Lung (tissue), 12 donors: ENCODE results near the gene SPRYD7. TPM values are rescaled to one million over a fixed set of nuclear protein-coding genes. Genes with fewer than 3 reads are reported as not detected.

Experiments used
- ATAC-seq: fragments of 200-7000 bp; cut with Tn5 transposase; one replicate; pipeline ENCODE4 v1.9.1; 2020; ENCODE audit warnings: moderate number of reproducible peaks; ENCODE audit not compliant: insufficient read depth, low FRiP score
- DNase-seq, 3 donors: peaks; one replicate each; pipeline ENCODE4 v3.0.0-alpha.2; 2013 to 2017
- H3K27ac ChIP-seq, 2 donors: one replicate each; pipeline ENCODE4 v1.5.1; 2013; ENCODE audit warnings: mild to moderate bottlenecking in 2 of 2, moderate library complexity in 2 of 2, control low read depth in 1 of 2, inconsistent platforms in 1 of 2, low read depth in 1 of 2, low read length in 1 of 2
- H3K27me3 ChIP-seq, 3 donors: one replicate each; pipeline ENCODE4 v1.5.1; 2013; ENCODE audit warnings: low read length in 2 of 3; ENCODE audit not compliant: control insufficient read depth in 3 of 3, insufficient read depth in 3 of 3
- H3K36me3 ChIP-seq, 4 donors: one replicate each; pipeline ENCODE4 v1.5.1; 2013; ENCODE audit warnings: low read length in 4 of 4, mild to moderate bottlenecking in 1 of 4, moderate library complexity in 1 of 4; ENCODE audit not compliant: control insufficient read depth in 4 of 4, insufficient read depth in 4 of 4
- H3K4me1 ChIP-seq, 5 donors: one replicate each; pipeline ENCODE4 v1.5.1; 2013; ENCODE audit warnings: low read length in 5 of 5, mild to moderate bottlenecking in 2 of 5, moderate library complexity in 1 of 5; ENCODE audit not compliant: control insufficient read depth in 5 of 5, insufficient read depth in 5 of 5
- H3K4me3 ChIP-seq: one replicate; pipeline ENCODE4 v1.5.1; 2013; ENCODE audit warnings: mild to moderate bottlenecking, control low read depth, moderate library complexity
- H3K9ac ChIP-seq, 2 donors: one replicate each; pipeline ENCODE4 v1.5.1; 2013; ENCODE audit warnings: low read length in 2 of 2, control low read depth in 1 of 2; ENCODE audit not compliant: insufficient read depth in 1 of 2
- H3K9me3 ChIP-seq, 4 donors: one replicate each; pipeline ENCODE4 v1.5.1; 2013; ENCODE audit warnings: low read length in 3 of 4, mild to moderate bottlenecking in 1 of 4, moderate library complexity in 1 of 4; ENCODE audit not compliant: control insufficient read depth in 4 of 4, insufficient read depth in 3 of 4
- WGBS, 2 donors: extraction: QIAGEN DNeasy Blood & Tissue Kit; methylation state at CpG; one replicate each; pipeline ENCODE4 v1.1.7; 2013; 5-methylcytosine and 5-hydroxymethylcytosine counted together
- polyA plus RNA-seq, 2 donors: library from polyadenylated mRNA; stranded (reverse); fragments of 200-250 nt; gene quantifications; one replicate each; pipeline ENCODE4 v1.2.1, GENCODE V29; 2013
- total RNA-seq, 2 donors: library from RNA; depleted of rRNA in 1 of 2; stranded (reverse); fragments of >200 nt in 1 of 2; gene quantifications; one replicate each; pipeline ENCODE4 v1.2.1, GENCODE V29; 2014 to 2021
- TF ChIP-seq, protein P1 (sequence below): IDR thresholded peaks from 2 replicates; pipeline ENCODE4 v1.5.1; 2012; ENCODE audit warnings: mild to moderate bottlenecking; ENCODE audit errors: control extremely low read depth, extremely low read depth
- donor health status: control.
- donor health status: control.
- donor health status: Bipolar disorder and iron deficiency.
- donor health status: healthy.
- donor health status: DM: yes; HTN: yes; CAD: no.

The SPRYD7 gene
- total and polyA plus RNA-seq, 4 donors: 8.2 to 16.8 (median 13.1) TPM

DNA sequence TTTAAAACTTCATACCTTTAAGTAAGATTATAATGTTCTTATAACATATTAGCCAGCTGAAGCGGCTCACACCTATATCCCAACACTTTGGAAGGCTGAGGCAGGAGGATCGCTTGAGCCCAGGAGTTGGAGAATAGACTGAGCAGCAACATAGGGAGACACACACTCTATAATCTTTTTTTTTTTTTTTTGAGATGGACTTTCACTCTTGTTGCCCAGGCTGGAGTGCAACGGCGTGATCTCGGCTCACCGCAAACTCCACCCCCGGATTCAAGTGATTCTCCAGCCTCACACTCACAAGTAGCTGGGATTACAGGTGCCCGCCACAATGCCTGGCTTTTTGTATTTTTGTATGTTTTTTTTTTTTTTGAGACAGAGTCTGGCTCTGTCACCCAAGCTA lies 37.3 kb downstream of the SPRYD7 start:
- ATAC-seq: no peak
- Histone ChIP-seq H3K27me3 (no peaks in the 10 kb centered on the region), H3K9ac (no peak overlapping the region), H3K4me3 (no peak overlapping the region), H3K4me1 (no peaks in the 10 kb centered on the region), H3K27ac (no peak overlapping the region), H3K36me3 (no peaks in the 10 kb centered on the region), H3K9me3 (no peaks in the 10 kb centered on the region)
- WGBS, 2 donors: 79 to 80% methylated on average over 8 of the region's 8 CpGs
- peak in 1 of 3 donors; percentile 2 for DNase-seq
- TF ChIP-seq, protein P1, sequence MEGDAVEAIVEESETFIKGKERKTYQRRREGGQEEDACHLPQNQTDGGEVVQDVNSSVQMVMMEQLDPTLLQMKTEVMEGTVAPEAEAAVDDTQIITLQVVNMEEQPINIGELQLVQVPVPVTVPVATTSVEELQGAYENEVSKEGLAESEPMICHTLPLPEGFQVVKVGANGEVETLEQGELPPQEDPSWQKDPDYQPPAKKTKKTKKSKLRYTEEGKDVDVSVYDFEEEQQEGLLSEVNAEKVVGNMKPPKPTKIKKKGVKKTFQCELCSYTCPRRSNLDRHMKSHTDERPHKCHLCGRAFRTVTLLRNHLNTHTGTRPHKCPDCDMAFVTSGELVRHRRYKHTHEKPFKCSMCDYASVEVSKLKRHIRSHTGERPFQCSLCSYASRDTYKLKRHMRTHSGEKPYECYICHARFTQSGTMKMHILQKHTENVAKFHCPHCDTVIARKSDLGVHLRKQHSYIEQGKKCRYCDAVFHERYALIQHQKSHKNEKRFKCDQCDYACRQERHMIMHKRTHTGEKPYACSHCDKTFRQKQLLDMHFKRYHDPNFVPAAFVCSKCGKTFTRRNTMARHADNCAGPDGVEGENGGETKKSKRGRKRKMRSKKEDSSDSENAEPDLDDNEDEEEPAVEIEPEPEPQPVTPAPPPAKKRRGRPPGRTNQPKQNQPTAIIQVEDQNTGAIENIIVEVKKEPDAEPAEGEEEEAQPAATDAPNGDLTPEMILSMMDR: no peak

- no peaks in the 10 kb centered on the region for H3K36me3 ChIP-seq
- TF ChIP-seq, protein P1: no peak
- no peak overlapping the region for H3K27ac ChIP-seq
- no peaks in the 10 kb centered on the region for H3K4me1 ChIP-seq
- H3K9ac ChIP-seq: no peak overlapping the region
- 91 to 94% methylated on average over 3 of the region's 3 CpGs for whole genome bisulfite sequencing, 2 donors
- no peaks in the 10 kb centered on the region for H3K27me3 ChIP-seq
- H3K9me3 ChIP-seq: no peaks in the 10 kb centered on the region
- H3K4me3 ChIP-seq: no peak overlapping the region
- DNase-seq (no peak), ATAC-seq (no peak)
These were observed 38.4 kb downstream of the SPRYD7 start for GRCh38 chr13:49897713-49898112.

GRCh38 chr13:49895826-49896225 lies 40.3 kb downstream of the SPRYD7 start:
- no peaks in the 10 kb centered on the region for H3K36me3 ChIP-seq
- H3K9me3 ChIP-seq: no peaks in the 10 kb centered on the region
- TF ChIP-seq, protein P1: no peak
- 97% methylated on average over 4 of the region's 4 CpGs for WGBS, 2 donors
- no peak overlapping the region for H3K9ac ChIP-seq
- H3K4me3 ChIP-seq: no peak overlapping the region
- H3K4me1 ChIP-seq: no peaks in the 10 kb centered on the region
- DNase-seq (no peak), ATAC-seq (no peak)
- H3K27me3 ChIP-seq: no peaks in the 10 kb centered on the region
- no peak overlapping the region for H3K27ac ChIP-seq

DNA sequence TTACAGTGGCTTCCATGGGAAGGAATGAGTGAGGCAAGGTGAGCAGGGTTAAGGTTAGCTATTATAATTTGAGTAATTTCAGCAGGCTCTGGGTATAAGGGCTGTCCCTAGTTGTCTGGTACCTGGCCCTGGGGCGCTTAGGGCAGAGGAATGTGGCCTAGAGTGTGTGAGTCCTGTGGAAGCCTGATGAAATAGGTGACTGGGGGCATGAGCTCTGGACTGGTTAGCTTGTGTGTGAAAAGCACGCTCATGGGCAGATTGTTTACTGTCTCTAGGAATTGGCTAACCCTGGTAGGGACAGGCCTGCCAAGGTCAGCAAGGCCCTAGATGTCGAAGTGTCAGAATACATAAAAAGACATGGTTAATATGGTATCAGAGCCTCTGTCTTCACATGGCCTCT lies 42.5 kb downstream of the SPRYD7 start:
- DNase-seq (no peak), ATAC-seq (no peak)
- TF ChIP-seq, protein P1: no peak
- Histone ChIP-seq H3K27ac (no peak overlapping the region), H3K9me3 (no peaks in the 10 kb centered on the region), H3K4me3 (no peak overlapping the region), H3K9ac (no peak overlapping the region), H3K36me3 (no peaks in the 10 kb centered on the region), H3K4me1 (no peaks in the 10 kb centered on the region), H3K27me3 (no peaks in the 10 kb centered on the region)
- 93% methylated on average over 3 of the region's 3 CpGs for WGBS, 2 donors
